HG02588 (cell line): Measurements from ENCODE around the gene MRPS2.

Experiments
- ATAC-seq: cut with Tn5 transposase; IDR thresholded peaks from one replicate; pipeline ENCODE4 v1.9.1; 2021; ENCODE audit warnings: mild to moderate bottlenecking, moderate library complexity; ENCODE audit not compliant: unreplicated experiment

The MRPS2 gene

GRCh38 chr9:135498381-135499126, 1.9 kb upstream of the MRPS2 start:
- ATAC-seq = no peak

- ATAC-seq = peak; percentile 44
These were observed 984 bp upstream of the MRPS2 start for GRCh38 chr9:135499326-135500070.

DNA sequence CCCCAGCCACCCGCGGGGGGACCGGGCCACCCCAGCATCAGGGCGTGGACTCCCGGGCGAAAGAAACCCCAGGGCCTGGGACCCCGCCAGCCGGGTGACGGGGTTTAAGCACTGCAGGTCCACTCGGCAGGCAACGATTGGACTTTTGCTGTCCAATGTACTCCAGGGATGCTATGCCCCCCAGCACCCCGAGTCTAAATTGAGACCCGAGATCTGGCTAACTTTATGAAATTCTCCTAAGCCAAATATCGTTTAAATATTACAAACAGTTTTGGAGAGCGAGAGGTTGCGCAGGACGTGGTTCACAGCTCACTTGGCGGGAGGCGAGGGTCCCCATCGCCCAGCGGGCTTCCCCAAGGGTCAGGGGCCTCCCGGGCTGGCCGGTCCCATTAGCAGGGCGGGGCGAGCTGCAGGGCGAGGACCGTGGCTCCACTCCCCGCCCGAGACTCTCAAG, 384 bp upstream of the MRPS2 start:
- ATAC-seq = peak; percentile 2

- ATAC-seq = no peak
These were observed 1.0 kb downstream of the MRPS2 start for GRCh38 chr9:135501261-135502167.

DNA sequence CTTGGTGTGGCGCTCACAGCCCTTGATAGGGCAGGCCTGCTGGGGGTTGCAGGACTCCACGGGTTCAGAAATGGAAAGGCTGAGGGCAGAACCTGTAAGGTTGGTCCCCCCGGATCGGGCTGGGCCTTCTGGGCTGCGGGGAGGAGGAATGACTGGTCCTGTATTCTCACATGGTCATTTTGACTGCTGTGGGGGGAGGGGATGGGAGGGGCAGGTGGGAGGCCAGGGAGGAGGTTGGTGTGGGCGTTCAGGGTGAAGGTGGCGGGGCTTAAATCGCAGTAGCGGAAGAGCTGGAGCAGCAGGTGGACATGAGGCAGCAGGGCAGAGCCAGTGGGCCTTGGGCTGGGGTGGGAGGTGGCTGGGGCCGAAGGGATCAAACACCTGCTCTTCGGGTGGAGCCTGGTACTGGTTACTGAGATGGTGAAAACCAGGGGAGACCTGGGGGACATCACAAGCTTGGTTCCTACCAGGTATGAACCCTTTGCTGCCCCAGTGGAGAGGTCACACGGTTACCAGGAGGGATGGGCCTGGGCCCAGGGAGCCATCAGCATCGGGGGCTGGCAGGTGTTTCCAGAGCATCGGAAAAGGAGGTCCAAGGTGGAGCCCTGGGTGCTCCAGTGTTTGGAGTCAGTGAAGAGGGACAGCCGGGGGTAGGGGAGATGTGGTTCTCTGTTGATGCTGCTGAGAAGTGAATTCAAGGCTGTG, 1.8 kb downstream of the MRPS2 start:
- no peak for ATAC-seq

DNA sequence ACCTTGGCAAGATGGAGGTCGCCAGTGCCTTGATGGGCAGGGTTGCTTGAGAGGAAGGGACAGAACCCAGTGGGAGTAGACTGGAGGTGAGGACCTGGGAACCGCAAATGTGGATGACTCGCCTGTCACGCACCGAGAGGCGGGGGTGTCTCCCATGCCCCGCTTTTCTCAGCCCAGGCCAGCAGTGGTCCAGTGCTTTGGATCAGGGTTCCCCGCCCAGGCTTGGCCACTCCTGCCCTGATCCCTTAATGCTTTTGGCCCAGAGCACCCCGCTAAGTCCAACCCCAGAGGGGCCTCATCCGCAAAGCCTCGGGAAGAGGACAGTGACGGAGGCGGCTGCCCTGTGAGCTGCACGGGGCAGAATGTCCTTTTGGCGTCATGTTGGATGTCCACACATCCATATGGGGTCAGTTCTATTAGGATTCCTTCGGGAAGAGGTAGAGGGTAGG, 2.4 kb downstream of the MRPS2 start:
- ATAC-seq = no peak

DNA sequence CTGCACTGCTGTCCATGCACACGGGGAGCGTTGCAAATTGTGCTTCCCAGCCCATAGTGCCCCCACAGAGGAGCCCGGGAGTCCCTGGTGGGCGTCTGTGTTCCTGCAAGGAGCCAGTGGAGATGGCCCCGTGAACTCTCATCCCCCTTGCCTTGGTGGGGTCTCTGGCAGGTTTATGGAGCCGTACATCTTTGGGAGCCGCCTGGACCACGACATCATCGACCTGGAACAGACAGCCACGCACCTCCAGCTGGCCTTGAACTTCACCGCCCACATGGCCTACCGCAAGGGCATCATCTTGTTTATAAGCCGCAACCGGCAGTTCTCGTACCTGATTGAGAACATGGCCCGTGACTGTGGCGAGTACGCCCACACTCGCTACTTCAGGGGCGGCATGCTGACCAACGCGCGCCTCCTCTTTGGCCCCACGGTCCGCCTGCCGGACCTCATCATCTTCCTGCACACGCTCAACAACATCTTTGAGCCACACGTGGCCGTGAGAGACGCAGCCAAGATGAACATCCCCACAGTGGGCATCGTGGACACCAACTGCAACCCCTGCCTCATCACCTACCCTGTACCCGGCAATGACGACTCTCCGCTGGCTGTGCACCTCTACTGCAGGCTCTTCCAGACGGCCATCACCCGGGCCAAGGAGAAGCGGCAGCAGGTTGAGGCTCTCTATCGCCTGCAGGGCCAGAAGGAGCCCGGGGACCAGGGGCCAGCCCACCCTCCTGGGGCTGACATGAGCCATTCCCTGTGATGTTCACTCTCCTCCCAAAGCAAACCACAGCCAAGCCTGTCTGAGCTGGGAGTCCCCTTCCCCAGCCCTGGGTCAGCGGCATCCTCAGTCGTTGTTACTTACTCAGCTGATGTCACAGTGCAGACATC, 3.1 kb downstream of the MRPS2 start:
- no peak for ATAC-seq

DNA sequence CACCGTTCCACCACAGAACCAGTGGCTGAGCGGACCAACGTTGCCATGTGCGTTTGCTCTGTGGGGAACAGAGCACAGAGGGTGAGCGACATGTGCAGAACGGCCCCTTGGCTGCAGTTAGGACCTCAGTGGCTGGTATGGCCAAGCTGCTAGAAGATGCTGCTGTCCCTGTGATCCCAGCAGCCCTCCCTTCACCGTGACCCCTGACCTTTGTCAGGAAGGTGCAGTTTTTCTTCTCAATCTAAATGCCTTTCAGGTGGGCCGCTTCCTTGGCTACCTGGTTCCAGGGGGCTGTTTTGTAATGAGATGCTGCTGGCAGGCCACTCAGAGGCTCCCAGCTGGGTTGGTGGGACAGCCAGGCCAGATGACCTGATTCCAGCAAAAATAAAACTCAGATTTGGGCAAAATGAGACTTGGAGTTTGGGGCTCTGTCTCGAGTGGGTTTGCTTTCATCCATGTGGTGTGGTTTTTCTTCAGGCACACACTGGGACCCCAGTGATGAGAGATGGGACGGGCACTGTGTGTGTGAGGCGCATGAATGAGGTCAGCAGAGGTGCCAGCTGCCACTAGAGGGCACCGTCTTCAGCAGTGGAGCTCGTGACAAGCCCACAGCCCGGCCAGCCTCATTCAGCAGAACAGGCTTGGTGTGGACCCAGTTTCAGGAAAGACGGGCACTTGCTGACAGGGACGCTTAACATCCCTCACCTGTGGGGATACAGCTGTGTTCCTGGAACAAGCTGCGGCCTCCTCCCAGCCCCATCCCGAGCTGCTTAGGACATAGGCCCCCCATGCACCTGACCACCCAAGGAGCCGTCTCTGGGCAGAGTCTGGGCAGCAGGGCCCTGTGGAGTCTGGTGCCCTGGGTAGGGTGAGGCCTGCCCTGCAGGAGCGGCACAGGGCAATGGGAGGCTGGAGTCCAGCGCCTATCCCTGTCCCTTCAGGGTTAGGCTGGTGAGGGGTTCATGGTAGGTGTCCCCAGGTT, 4.1 kb downstream of the MRPS2 start:
- no peak for ATAC-seq

DNA sequence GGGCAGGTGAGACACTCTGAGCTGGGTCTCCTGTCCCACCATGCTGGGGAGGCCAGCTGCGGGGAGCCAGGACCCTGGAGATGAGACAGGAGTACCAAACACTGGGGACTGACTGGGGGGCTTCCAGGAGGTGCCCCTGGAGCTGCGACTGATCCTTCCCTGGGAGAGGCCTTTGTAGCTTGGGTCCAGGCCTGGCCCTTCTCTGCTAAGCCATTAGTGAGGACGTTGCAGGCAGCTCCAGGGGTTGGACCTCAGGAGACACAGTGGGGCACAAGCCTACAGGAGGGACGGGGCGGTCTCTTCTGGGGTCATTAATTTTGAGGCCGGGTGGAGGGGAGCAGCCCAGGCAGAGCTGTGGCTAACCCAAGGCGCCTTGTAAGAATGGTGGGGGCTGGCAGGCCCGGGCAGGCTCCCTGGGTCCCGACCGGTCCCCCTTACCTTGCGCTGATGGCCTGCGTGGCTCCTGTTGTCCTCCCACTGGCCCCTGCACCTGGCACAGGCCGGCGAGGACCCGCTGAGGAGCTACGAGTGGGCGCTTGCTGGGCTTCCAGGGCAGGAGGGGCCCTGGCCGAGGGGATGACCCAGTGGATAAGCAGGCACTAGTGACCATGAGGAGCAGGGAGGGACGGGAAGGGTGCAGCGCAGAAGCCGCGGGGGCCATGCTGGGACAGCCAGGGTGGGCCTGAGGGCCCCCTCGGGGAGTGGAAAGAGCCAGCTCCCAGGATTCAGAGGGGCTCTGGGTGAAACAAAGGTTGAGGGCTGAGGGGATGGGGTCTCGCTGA, 5.1 kb downstream of the MRPS2 start:
- ATAC-seq = no peak

DNA sequence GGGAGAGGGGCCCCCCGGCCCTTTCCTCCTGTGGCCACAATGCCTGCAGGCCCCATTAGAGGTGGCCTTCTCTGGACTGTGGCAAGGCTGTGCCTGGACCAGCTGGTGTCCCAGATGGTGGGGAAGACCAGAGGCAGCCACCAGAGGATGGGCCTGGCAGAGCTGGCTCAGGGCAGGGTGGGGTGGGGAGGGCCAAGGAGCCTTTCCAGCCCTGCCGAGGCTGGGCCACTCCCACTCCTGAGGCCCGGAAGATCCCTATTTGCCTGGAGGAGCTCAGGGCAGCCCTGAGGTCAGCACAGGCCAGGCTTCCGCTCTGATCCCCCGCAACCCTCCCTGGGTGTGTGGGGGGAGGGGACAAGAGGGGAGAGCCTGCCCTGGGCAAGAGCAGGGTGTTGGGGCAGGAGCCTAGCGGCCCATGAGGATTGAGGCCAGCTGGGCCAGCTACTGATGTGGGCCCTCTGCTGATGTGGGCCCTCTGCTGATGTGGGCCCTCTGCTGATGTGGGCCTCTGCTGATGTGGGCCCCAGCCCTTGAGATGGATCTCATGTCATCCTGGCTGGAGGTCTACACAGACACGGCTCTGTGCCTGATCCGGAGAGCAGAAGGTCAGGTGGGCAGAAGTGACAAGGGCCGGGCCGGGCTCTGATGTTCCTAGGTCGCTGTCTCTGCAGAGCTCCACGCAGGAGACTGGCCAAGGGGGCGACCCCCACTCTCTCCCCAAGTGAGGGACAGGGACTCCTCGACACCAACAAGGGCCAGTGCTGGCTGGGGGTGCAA, 6.0 kb downstream of the MRPS2 start:
- no peak for ATAC-seq

GRCh38 chr9:135507104-135508035, 6.9 kb downstream of the MRPS2 start:
- ATAC-seq = no peak

DNA sequence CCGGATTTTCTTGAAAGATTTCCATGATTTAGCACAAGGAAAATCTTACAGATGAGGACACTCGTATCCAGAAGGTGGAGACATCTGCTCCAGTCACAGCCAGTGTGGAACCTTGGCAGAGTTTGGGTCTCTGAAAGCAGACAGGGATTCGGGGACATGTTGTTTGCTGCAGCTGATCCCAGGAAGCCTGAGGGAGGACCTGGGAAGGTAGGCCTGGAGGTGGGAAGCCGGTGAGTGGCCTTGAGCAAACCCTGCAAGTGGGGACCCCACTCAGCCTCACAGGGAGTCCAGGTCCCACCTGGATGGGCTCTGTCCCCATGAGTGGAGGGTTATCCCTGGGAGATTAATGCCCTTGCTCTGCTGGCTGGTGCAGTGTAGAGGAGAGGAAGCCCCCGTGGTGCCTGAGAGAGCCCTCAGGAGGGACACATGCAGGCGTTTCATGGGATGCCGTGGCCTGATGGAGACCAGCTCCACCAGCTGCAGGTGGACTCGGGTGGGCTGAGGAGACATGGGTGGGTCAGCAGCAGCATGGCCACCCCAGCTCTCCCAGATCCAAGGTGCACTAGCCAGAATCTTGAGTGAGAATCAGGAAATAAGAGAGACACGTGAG, 7.8 kb downstream of the MRPS2 start:
- no peak for ATAC-seq

DNA sequence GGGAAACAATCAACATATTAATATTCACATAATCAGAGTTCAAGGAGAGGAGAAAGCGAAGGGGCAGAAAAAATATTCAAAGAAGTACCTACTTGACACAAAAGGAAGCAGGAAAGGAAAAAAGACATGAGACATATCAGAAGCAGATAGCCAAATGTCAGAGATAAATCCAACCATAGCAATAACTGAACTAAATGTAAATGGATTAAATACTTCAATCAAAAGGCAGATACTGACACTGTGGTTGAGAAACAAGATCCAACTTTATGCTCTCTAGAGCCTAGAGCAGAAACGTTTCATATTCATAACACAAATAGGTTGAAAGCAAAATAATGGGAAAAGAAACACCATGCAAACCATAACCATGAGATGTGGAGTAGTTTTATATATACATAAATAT, 9.0 kb downstream of the MRPS2 start:
- no peak for ATAC-seq

- no peak for ATAC-seq
These were observed 11.7 kb downstream of the MRPS2 start for GRCh38 chr9:135512241-135512603.

DNA sequence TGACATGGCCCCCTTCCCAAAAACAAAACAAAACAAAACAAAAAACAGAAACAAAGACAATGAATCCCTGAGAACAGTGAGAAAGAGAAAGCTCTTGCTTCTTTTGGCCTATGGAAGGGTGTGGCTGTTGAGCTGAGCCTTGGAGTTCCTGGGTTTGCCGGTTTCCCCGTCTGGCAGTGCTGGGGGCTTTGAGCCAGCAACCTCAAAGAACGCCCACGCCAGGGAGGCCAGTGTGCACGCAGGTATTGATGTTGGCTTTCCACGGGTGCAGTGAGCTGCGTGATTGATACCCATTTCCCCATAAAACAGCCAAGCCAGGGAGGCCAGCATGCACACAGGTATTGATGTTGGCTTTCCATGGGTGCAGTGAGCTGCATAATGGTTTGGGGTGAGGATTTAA, 12.4 kb downstream of the MRPS2 start:
- ATAC-seq = no peak
